ENCODE results near the gene DDAH2.

The DDAH2 gene

GRCh38 chr6:31692886-31693285 is 36.2 kb downstream of the DDAH2 start:
- Histone ChIP-seq H3K36me3 (ENCODE audit: control insufficient read depth in 1 of 2, insufficient read depth in 2 of 2, low read length in 2 of 2) (peaks cover 67 to 72% of the 10 kb centered on the region in 2 donors), H3K4me3 (ENCODE audit: low read depth in 1 of 2, low read length in 2 of 2) (no peak overlapping the region), H3K27ac (ENCODE audit: low read length) (no peak overlapping the region), H3K9me3 (ENCODE audit: control insufficient read depth in 1 of 2, low read length in 2 of 2) (no peaks in the 10 kb centered on the region), H3K4me1 (ENCODE audit: control insufficient read depth in 1 of 2, insufficient read depth in 2 of 2, low read length in 2 of 2) (peaks cover 0 to 4% of the 10 kb centered on the region in 2 donors), H3K27me3 (ENCODE audit: low read depth, low read length) (no peaks in the 10 kb centered on the region)

GRCh38 chr6:31692353-31692752 is 36.7 kb downstream of the DDAH2 start:
- Histone ChIP-seq H3K36me3 (ENCODE audit: control insufficient read depth in 1 of 2, insufficient read depth in 2 of 2, low read length in 2 of 2) (peaks cover 67 to 78% of the 10 kb centered on the region in 2 donors), H3K4me1 (ENCODE audit: control insufficient read depth in 1 of 2, insufficient read depth in 2 of 2, low read length in 2 of 2) (peaks cover 0 to 4% of the 10 kb centered on the region in 2 donors), H3K9me3 (ENCODE audit: control insufficient read depth in 1 of 2, low read length in 2 of 2) (no peaks in the 10 kb centered on the region), H3K4me3 (ENCODE audit: low read depth in 1 of 2, low read length in 2 of 2) (no peak overlapping the region), H3K27ac (ENCODE audit: low read length) (no peak overlapping the region), H3K27me3 (ENCODE audit: low read depth, low read length) (no peaks in the 10 kb centered on the region)

GRCh38 chr6:31691564-31692108 is 37.5 kb downstream of the DDAH2 start:
- H3K27ac ChIP-seq (ENCODE audit: low read length) = no peak overlapping the region
- H3K27me3 ChIP-seq (ENCODE audit: low read depth, low read length) = no peaks in the 10 kb centered on the region
- H3K9me3 ChIP-seq (ENCODE audit: control insufficient read depth in 1 of 2, low read length in 2 of 2) = no peaks in the 10 kb centered on the region
- peaks cover 65 to 81% of the 10 kb centered on the region in 2 donors for H3K36me3 ChIP-seq (ENCODE audit: control insufficient read depth in 1 of 2, insufficient read depth in 2 of 2, low read length in 2 of 2)
- no peak overlapping the region for H3K4me3 ChIP-seq (ENCODE audit: low read depth in 1 of 2, low read length in 2 of 2)
- H3K4me1 ChIP-seq (ENCODE audit: control insufficient read depth in 1 of 2, insufficient read depth in 2 of 2, low read length in 2 of 2) = peaks cover 0 to 4% of the 10 kb centered on the region in 2 donors

GRCh38 chr6:31691078-31691463 is 38.0 kb downstream of the DDAH2 start:
- H3K36me3 ChIP-seq (ENCODE audit: control insufficient read depth in 1 of 2, insufficient read depth in 2 of 2, low read length in 2 of 2) = peaks cover 69 to 87% of the 10 kb centered on the region in 2 donors
- peak overlapping the region; percentile 14 for H3K27ac ChIP-seq (ENCODE audit: low read length)
- no peaks in the 10 kb centered on the region for H3K9me3 ChIP-seq (ENCODE audit: control insufficient read depth in 1 of 2, low read length in 2 of 2)
- H3K4me3 ChIP-seq (ENCODE audit: low read depth in 1 of 2, low read length in 2 of 2) = no peak overlapping the region
- H3K27me3 ChIP-seq (ENCODE audit: low read depth, low read length) = no peaks in the 10 kb centered on the region
- peaks cover 0 to 4% of the 10 kb centered on the region in 2 donors for H3K4me1 ChIP-seq (ENCODE audit: control insufficient read depth in 1 of 2, insufficient read depth in 2 of 2, low read length in 2 of 2)

GRCh38 chr6:31690231-31691077 is 38.6 kb downstream of the DDAH2 start:
- H3K36me3 ChIP-seq (ENCODE audit: control insufficient read depth in 1 of 2, insufficient read depth in 2 of 2, low read length in 2 of 2) = peaks cover 69 to 93% of the 10 kb centered on the region in 2 donors
- peaks cover 0 to 4% of the 10 kb centered on the region in 2 donors for H3K4me1 ChIP-seq (ENCODE audit: control insufficient read depth in 1 of 2, insufficient read depth in 2 of 2, low read length in 2 of 2)
- H3K27ac ChIP-seq (ENCODE audit: low read length) = peak overlapping the region; percentile 14
- H3K9me3 ChIP-seq (ENCODE audit: control insufficient read depth in 1 of 2, low read length in 2 of 2) = no peaks in the 10 kb centered on the region
- H3K27me3 ChIP-seq (ENCODE audit: low read depth, low read length) = no peaks in the 10 kb centered on the region
- H3K4me3 ChIP-seq (ENCODE audit: low read depth in 1 of 2, low read length in 2 of 2) = no peak overlapping the region

GRCh38 chr6:31689249-31690110 is 39.6 kb downstream of the DDAH2 start:
- Histone ChIP-seq H3K36me3 (ENCODE audit: control insufficient read depth in 1 of 2, insufficient read depth in 2 of 2, low read length in 2 of 2) (peaks cover 68 to 92% of the 10 kb centered on the region in 2 donors), H3K27ac (ENCODE audit: low read length) (no peak overlapping the region), H3K9me3 (ENCODE audit: control insufficient read depth in 1 of 2, low read length in 2 of 2) (no peaks in the 10 kb centered on the region), H3K4me1 (ENCODE audit: control insufficient read depth in 1 of 2, insufficient read depth in 2 of 2, low read length in 2 of 2) (peaks cover 0 to 4% of the 10 kb centered on the region in 2 donors), H3K27me3 (ENCODE audit: low read depth, low read length) (no peaks in the 10 kb centered on the region), H3K4me3 (ENCODE audit: low read depth in 1 of 2, low read length in 2 of 2) (no peak overlapping the region)

- no peak overlapping the region for H3K4me3 ChIP-seq (ENCODE audit: low read depth in 1 of 2, low read length in 2 of 2)
- no peak overlapping the region for H3K27ac ChIP-seq (ENCODE audit: low read length)
- H3K27me3 ChIP-seq (ENCODE audit: low read depth, low read length) = no peaks in the 10 kb centered on the region
- H3K4me1 ChIP-seq (ENCODE audit: control insufficient read depth in 1 of 2, insufficient read depth in 2 of 2, low read length in 2 of 2) = peaks cover 0 to 4% of the 10 kb centered on the region in 2 donors
- H3K9me3 ChIP-seq (ENCODE audit: control insufficient read depth in 1 of 2, low read length in 2 of 2) = no peaks in the 10 kb centered on the region
- peaks cover 62 to 85% of the 10 kb centered on the region in 2 donors for H3K36me3 ChIP-seq (ENCODE audit: control insufficient read depth in 1 of 2, insufficient read depth in 2 of 2, low read length in 2 of 2)
These were observed 41.0 kb downstream of the DDAH2 start for GRCh38 chr6:31687860-31688693.

GRCh38 chr6:31687321-31687720 is 41.8 kb downstream of the DDAH2 start:
- peaks cover 55 to 77% of the 10 kb centered on the region in 2 donors for H3K36me3 ChIP-seq (ENCODE audit: control insufficient read depth in 1 of 2, insufficient read depth in 2 of 2, low read length in 2 of 2)

GRCh38 chr6:31686483-31686882 is 42.6 kb downstream of the DDAH2 start:
- no peak overlapping the region for H3K27ac ChIP-seq (ENCODE audit: low read length)

More at GRCh38 chr6:31687321-31687720, 41.8 kb downstream of the DDAH2 start:
- H3K27ac ChIP-seq (ENCODE audit: low read length) = no peak overlapping the region
- H3K4me3 ChIP-seq (ENCODE audit: low read depth in 1 of 2, low read length in 2 of 2) = no peak overlapping the region
- peaks cover 0 to 4% of the 10 kb centered on the region in 2 donors for H3K4me1 ChIP-seq (ENCODE audit: control insufficient read depth in 1 of 2, insufficient read depth in 2 of 2, low read length in 2 of 2)
- H3K9me3 ChIP-seq (ENCODE audit: control insufficient read depth in 1 of 2, low read length in 2 of 2) = no peaks in the 10 kb centered on the region
- no peaks in the 10 kb centered on the region for H3K27me3 ChIP-seq (ENCODE audit: low read depth, low read length)

GRCh38 chr6:31683591-31683990 is 45.5 kb downstream of the DDAH2 start:
- H3K36me3 ChIP-seq (ENCODE audit: control insufficient read depth in 1 of 2, insufficient read depth in 2 of 2, low read length in 2 of 2) = peaks cover 27 to 43% of the 10 kb centered on the region in 2 donors
- H3K9me3 ChIP-seq (ENCODE audit: control insufficient read depth in 1 of 2, low read length in 2 of 2) = no peaks in the 10 kb centered on the region
- no peak overlapping the region for H3K27ac ChIP-seq (ENCODE audit: low read length)
- H3K4me1 ChIP-seq (ENCODE audit: control insufficient read depth in 1 of 2, insufficient read depth in 2 of 2, low read length in 2 of 2) = peaks cover 0 to 11% of the 10 kb centered on the region in 2 donors
- peak overlapping the region; percentile 44 to 45 for H3K4me3 ChIP-seq (ENCODE audit: low read depth in 1 of 2, low read length in 2 of 2)
- H3K27me3 ChIP-seq (ENCODE audit: low read depth, low read length) = no peaks in the 10 kb centered on the region

More at GRCh38 chr6:31686483-31686882, 42.6 kb downstream of the DDAH2 start:
- Histone ChIP-seq H3K36me3 (ENCODE audit: control insufficient read depth in 1 of 2, insufficient read depth in 2 of 2, low read length in 2 of 2) (peaks cover 50 to 70% of the 10 kb centered on the region in 2 donors), H3K4me1 (ENCODE audit: control insufficient read depth in 1 of 2, insufficient read depth in 2 of 2, low read length in 2 of 2) (peaks cover 4% of the 10 kb centered on the region in 2 donors), H3K4me3 (ENCODE audit: low read depth in 1 of 2, low read length in 2 of 2) (no peak overlapping the region), H3K9me3 (ENCODE audit: control insufficient read depth in 1 of 2, low read length in 2 of 2) (no peaks in the 10 kb centered on the region), H3K27me3 (ENCODE audit: low read depth, low read length) (no peaks in the 10 kb centered on the region)
